WTC11 (cell line): Measurements from ENCODE around the gene SOX15. TPM values are rescaled to one million over a fixed set of nuclear protein-coding genes. Genes with fewer than 3 reads are reported as not detected.
A peak's percentile ranks its signal among the peaks of the same experiment; 100 is the strongest.

Experiments used
- CBFB ChIP-seq: sonication (generic); formaldehyde crosslinking; IDR thresholded peaks from 2 replicates; pipeline ENCODE4 v1.8.1; 2022; ENCODE audit warnings: mild to moderate bottlenecking, low read depth, missing genetic modification reagents
- ESRRA ChIP-seq: sonication (generic); formaldehyde crosslinking; IDR thresholded peaks from 2 replicates; pipeline ENCODE4 v1.8.1; 2022; ENCODE audit warnings: mild to moderate bottlenecking, missing genetic modification reagents, borderline replicate concordance
- ETV6 ChIP-seq: sonication (generic); formaldehyde crosslinking; IDR thresholded peaks from 2 replicates; pipeline ENCODE4 v1.8.1; 2022; ENCODE audit warnings: mild to moderate bottlenecking, missing genetic modification reagents
- GABPB1 ChIP-seq: sonication (generic); formaldehyde crosslinking; IDR thresholded peaks from 2 replicates; pipeline ENCODE4 v1.8.1; 2023; ENCODE audit warnings: mild to moderate bottlenecking, missing genetic modification reagents
- GTF2I ChIP-seq: fragments of 250-450 bp; sonication (Bioruptor Pico); conservative IDR thresholded peaks from 2 replicates; pipeline ENCODE4 v1.4.0; 2021; ENCODE audit warnings: mild to moderate bottlenecking
- PRRX2 ChIP-seq: fragments of 250-450 bp; sonication (Bioruptor Pico); IDR thresholded peaks from 2 replicates; pipeline ENCODE4 v1.8.0; 2021; ENCODE audit warnings: mild to moderate bottlenecking
- SP1 ChIP-seq: sonication (generic); formaldehyde crosslinking; conservative IDR thresholded peaks from 2 replicates; pipeline ENCODE4 v1.8.1; 2022; ENCODE audit warnings: missing genetic modification reagents
- STAT6 ChIP-seq: sonication (generic); formaldehyde crosslinking; conservative IDR thresholded peaks from 2 replicates; pipeline ENCODE4 v1.8.1; 2023; ENCODE audit warnings: mild to moderate bottlenecking, low read depth, missing genetic modification reagents, moderate library complexity
- ZNF425 ChIP-seq: fragments of 250-450 bp; sonication (Bioruptor Pico); conservative IDR thresholded peaks from 2 replicates; pipeline ENCODE4 v1.9.0; 2021; ENCODE audit warnings: mild to moderate bottlenecking
- ZNF671 ChIP-seq: fragments of 250-450 bp; sonication (Bioruptor Pico); IDR thresholded peaks from 2 replicates; pipeline ENCODE4 v1.8.0; 2021; ENCODE audit warnings: mild to moderate bottlenecking
- total RNA-seq: library from RNA; stranded (reverse); gene quantifications from 3 replicates; pipeline ENCODE4 v1.2.3, GENCODE V29; 2021
- TF ChIP-seq, protein P1 (sequence below): sonication (generic); formaldehyde crosslinking; IDR thresholded peaks from 2 replicates; pipeline ENCODE4 v1.8.0; 2022; ENCODE audit warnings: mild to moderate bottlenecking, missing genetic modification reagents
- TF ChIP-seq, protein P2 (sequence below): sonication (generic); formaldehyde crosslinking; IDR thresholded peaks from 2 replicates; pipeline ENCODE4 v1.8.1; 2023; ENCODE audit warnings: mild to moderate bottlenecking, missing genetic modification reagents, moderate library complexity
- TF ChIP-seq, protein P3 (sequence below): sonication (generic); formaldehyde crosslinking; IDR thresholded peaks from 2 replicates; pipeline ENCODE4 v1.8.0; 2022; ENCODE audit warnings: mild to moderate bottlenecking, missing genetic modification reagents
- TF ChIP-seq, protein P4 (sequence below): sonication (generic); formaldehyde crosslinking; conservative IDR thresholded peaks from 2 replicates; pipeline ENCODE4 v1.8.1; 2022; ENCODE audit warnings: mild to moderate bottlenecking, missing genetic modification reagents
- TF ChIP-seq, protein P5 (sequence below): sonication (generic); formaldehyde crosslinking; IDR thresholded peaks from 2 replicates; pipeline ENCODE4 v1.8.1; 2023; ENCODE audit warnings: mild to moderate bottlenecking, missing genetic modification reagents, borderline replicate concordance

The SOX15 gene
- total RNA-seq, 1 experiment from 2014 or later = 19.9 TPM

DNA sequence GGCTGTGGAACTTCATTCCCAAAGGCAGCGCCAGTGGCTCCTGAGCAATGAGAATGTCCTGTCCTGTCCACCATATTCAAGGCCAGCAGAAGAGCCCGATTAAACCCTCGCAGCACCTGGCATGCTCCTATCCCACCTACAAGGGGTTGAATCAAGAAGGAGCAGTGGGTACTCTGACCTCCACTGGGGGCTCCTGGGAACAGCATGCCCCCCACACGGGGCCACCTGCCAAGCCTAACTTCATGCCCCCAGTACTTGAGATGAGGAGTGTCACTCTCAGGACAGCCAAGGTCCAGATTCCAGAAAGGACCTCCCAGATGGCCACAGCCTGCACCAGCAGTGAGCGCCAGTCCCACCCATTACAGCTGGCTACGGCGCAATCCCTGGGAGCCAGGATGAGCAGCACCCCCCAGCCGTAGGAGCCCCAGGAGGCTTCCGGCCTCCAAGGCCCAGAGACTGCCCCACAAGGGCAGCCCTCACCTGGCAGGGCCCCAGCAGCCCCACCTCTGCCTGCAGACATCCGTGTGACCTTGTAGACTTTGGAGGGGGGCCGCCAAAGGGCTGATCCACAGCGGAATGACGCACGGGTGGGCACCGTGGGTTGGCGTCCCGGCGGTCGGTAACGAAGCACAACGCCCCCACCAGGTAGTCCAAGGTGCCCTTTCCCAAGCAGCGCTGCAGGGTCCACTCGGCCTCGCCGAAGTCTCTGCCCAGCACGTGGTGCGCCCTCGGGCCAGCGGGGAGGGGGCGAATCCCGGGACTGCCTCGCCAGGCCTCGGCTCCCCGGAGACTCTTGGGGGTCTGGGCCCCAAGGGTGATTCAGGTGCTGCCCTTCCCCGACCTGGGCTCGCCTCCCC is 7.3 kb downstream of the SOX15 start (continued):
- TF ChIP-seq, protein P1, sequence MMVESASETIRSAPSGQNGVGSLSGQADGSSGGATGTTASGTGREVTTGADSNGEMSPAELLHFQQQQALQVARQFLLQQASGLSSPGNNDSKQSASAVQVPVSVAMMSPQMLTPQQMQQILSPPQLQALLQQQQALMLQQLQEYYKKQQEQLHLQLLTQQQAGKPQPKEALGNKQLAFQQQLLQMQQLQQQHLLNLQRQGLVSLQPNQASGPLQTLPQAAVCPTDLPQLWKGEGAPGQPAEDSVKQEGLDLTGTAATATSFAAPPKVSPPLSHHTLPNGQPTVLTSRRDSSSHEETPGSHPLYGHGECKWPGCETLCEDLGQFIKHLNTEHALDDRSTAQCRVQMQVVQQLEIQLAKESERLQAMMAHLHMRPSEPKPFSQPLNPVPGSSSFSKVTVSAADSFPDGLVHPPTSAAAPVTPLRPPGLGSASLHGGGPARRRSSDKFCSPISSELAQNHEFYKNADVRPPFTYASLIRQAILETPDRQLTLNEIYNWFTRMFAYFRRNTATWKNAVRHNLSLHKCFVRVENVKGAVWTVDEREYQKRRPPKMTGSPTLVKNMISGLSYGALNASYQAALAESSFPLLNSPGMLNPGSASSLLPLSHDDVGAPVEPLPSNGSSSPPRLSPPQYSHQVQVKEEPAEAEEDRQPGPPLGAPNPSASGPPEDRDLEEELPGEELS (CRISPR knock-in tag) = no peak
- TF ChIP-seq ZNF671 (CRISPR knock-in tag) (no peak), ESRRA (CRISPR knock-in tag) (no peak), PRRX2 (CRISPR knock-in tag) (no peak), CBFB (CRISPR knock-in tag) (no peak), ZNF425 (CRISPR knock-in tag) (no peak), GABPB1 (CRISPR knock-in tag) (no peak), GTF2I (no peak), ETV6 (no peak), STAT6 (CRISPR knock-in tag) (no peak), SP1 (CRISPR knock-in tag) (peak; percentile 5; the same call in 1 of the 2 replicates)
- TF ChIP-seq, protein P2, sequence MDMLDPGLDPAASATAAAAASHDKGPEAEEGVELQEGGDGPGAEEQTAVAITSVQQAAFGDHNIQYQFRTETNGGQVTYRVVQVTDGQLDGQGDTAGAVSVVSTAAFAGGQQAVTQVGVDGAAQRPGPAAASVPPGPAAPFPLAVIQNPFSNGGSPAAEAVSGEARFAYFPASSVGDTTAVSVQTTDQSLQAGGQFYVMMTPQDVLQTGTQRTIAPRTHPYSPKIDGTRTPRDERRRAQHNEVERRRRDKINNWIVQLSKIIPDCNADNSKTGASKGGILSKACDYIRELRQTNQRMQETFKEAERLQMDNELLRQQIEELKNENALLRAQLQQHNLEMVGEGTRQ (CRISPR knock-in tag) = peak; percentile 17; the same call in 1 of the 2 replicates
- TF ChIP-seq, protein P3, sequence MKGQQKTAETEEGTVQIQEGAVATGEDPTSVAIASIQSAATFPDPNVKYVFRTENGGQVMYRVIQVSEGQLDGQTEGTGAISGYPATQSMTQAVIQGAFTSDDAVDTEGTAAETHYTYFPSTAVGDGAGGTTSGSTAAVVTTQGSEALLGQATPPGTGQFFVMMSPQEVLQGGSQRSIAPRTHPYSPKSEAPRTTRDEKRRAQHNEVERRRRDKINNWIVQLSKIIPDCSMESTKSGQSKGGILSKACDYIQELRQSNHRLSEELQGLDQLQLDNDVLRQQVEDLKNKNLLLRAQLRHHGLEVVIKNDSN = peak; percentile 41; the same call in 1 of the 2 replicates
- TF ChIP-seq, protein P4, sequence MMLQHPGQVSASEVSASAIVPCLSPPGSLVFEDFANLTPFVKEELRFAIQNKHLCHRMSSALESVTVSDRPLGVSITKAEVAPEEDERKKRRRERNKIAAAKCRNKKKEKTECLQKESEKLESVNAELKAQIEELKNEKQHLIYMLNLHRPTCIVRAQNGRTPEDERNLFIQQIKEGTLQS (CRISPR knock-in tag) = no peak
- TF ChIP-seq, protein P5, sequence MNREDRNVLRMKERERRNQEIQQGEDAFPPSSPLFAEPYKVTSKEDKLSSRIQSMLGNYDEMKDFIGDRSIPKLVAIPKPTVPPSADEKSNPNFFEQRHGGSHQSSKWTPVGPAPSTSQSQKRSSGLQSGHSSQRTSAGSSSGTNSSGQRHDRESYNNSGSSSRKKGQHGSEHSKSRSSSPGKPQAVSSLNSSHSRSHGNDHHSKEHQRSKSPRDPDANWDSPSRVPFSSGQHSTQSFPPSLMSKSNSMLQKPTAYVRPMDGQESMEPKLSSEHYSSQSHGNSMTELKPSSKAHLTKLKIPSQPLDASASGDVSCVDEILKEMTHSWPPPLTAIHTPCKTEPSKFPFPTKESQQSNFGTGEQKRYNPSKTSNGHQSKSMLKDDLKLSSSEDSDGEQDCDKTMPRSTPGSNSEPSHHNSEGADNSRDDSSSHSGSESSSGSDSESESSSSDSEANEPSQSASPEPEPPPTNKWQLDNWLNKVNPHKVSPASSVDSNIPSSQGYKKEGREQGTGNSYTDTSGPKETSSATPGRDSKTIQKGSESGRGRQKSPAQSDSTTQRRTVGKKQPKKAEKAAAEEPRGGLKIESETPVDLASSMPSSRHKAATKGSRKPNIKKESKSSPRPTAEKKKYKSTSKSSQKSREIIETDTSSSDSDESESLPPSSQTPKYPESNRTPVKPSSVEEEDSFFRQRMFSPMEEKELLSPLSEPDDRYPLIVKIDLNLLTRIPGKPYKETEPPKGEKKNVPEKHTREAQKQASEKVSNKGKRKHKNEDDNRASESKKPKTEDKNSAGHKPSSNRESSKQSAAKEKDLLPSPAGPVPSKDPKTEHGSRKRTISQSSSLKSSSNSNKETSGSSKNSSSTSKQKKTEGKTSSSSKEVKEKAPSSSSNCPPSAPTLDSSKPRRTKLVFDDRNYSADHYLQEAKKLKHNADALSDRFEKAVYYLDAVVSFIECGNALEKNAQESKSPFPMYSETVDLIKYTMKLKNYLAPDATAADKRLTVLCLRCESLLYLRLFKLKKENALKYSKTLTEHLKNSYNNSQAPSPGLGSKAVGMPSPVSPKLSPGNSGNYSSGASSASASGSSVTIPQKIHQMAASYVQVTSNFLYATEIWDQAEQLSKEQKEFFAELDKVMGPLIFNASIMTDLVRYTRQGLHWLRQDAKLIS (CRISPR knock-in tag) = no peak
- TF ChIP-seq, all 79 proteins: peak for 8
